ENCODE measurements around the gene CTRB1. TPM values are rescaled to one million over a fixed set of nuclear protein-coding genes. Genes with fewer than 3 reads are reported as not detected.

CTRB1 gene
- 1 to 10 TPM in 1 of 2 donors, under 1 TPM in 1; 0.39 to 1.4 TPM for total RNA-seq
- long read RNA-seq, result 0 reads

DNA sequence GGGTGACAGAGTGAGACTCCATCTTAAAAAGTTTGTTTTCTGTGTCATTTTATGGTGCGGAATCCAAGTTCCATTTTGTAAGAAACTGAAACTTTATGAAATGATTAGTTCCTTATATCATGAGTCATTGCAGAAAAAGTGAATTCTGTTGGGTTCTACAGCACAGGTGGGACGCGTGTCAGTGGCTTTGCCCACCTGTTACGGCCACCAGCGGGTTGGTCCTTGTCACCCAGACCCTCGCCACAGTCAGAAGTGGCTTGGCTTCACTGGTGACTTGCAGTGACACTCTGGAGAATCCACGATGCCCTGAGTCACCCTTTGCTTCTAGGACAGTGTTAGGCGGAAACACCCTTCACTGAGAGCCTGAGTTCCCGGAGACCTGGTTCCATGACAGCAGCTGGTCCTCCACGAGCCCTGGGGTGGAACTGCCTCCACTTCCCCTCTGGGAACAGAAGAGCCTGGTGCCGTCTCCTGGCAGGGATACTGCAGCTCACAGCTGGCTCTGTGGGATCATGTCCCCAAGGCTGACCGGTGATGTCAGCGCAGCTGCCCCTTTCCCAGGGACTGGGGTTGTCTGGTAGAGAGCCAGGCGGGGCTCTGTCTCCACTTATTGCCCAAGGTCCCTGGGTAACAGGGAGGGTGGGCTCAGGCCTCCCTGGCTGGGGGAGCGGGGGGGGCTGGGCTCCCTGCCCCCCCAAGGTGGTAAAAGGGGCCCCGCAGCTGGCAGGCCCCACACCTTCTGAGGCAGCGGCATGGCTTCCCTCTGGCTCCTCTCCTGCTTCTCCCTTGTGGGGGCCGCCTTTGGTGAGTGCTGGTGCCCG lies at the start of gene CTRB1:
TSS of gene CTRB1 (plus strand) at position 733 of the 821 bp plus-strand sequence. CDS start at position 753, 20 bp downstream.
- no peak for ATAC-seq

DNA sequence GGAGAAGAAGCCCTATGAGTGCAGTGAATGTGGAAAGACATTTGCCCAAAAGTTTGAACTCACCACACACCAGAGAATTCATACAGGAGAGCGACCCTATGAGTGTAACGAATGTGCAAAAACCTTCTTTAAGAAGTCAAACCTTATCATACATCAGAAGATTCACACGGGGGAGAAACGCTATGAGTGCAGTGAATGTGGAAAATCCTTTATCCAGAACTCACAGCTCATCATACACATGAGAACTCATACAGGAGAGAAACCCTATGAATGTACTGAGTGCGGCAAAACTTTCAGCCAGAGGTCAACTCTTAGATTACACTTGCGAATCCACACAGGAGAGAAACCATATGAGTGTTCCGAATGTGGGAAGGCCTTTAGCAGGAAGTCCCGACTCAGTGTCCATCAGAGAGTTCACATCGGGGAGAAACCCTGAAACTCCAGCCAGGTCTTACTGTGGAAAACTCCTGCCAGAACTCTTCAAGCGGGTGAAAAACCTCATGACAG lies 48.8 kb upstream of the CTRB1 start:
- no peak for ATAC-seq
- intact Hi-C loops (cut with DNase I), result no loop called here
- DNase-seq, result no peak

More for the DNA sequence above, at the start of gene CTRB1:
- intact Hi-C loops (cut with DNase I), result no loop called here
- no peak for DNase-seq

DNA sequence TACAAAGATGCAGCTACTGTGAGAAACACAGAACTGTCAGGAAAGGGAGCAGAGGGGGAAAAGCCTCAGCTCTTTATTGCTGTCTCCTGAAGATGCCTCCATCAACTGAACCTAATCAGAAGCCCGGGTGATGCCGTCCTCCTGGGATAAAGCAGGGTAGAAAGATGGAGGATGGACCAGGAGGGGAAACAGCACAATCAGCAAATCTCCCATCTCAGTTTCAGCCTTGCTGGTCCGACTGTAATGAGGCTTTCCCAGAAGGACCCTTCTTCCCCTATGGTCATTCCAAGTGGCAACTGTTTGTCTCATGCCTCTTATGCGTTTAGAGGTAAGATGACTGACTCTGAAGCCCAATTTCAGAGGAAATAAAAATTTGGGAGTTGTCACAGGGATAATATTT lies 46.2 kb upstream of the CTRB1 start:
- no peak for DNase-seq
- ATAC-seq, result no peak
- intact Hi-C loops (cut with DNase I), result no loop called here

DNA sequence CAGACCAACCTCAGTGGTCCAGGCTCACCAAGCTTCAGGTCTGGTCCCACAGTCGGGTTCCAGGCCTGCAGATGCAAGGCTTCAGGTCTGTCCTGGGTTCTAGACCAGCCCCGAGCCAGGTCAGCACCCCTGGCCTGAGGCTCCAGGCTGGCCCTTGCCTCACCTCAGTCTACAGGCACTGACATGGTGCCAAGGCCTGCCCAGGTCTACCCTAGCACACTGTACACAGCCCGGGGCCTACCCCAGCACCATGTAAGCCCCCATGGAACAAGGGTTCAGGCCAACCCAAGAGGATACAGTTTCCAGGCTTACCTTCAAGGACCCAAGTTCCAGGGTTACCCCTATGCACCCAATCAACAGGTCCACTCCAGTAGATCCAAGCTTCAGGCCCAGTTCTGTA lies 43.7 kb upstream of the CTRB1 start:
- ATAC-seq (no peak), DNase-seq (no peak)
- intact Hi-C loops (cut with DNase I), result no loop called here

DNA sequence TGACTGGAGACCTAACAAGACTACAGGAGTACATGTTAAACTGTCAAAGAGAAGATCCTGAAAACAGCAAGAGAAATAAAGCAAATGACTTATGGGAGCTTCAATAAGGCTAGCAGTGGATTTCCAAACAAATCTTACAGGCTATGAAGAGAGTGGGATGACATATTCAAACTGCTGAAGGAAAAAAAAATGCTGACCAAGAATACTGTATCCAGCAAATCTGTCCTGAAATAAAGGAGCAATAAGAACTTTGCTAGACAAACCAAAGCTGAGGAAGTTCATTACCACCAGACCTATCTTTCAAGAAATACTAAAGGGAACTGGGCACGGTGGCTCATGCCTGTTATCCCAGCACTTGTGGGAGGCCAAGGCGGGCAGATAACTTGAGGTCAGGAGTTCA lies 41.9 kb upstream of the CTRB1 start:
- intact Hi-C loops (cut with DNase I), result no loop called here
- DNase-seq (no peak), ATAC-seq (no peak)

DNA sequence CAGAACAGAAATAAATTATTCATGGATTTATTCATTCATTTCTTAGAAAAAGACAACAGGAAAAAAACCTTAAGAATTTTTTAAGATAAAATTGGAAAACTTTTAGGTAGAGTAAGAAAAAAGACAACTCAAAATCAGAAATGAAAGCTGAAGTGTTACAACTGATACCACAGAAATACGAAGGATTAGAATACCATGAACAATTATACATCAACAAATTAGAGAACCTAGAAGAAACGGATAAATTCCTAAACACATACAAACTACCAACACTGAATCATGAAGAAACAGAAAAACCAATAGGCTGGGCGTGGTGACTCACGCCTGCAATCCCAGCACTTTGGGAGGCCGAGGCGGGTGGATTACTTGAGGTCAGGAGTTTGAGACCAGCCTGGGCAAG lies 39.6 kb upstream of the CTRB1 start:
- DNase-seq, result no peak
- ATAC-seq, result no peak
- intact Hi-C loops (cut with DNase I), result no loop called here

DNA sequence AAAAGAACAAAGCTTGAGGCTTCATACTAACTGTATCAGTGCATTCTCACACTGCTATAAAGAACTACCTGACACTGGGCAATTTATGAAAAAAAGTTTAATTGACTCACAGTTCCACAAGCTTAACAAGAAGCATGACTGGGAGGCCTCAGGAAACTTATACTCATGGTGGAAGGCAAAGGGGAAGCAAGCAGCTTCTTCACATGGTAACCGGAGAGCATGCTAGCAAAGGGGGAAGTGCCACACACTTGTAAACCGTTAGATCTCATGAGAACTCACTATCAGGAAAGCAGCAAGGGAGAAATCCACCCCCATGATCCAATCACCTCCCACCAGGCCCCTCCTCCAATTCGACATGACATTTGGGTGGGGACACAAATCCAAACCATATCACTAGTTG lies 37.2 kb upstream of the CTRB1 start:
- no peak for DNase-seq
- intact Hi-C loops (cut with DNase I), result no loop called here
- ATAC-seq, result no peak

DNA sequence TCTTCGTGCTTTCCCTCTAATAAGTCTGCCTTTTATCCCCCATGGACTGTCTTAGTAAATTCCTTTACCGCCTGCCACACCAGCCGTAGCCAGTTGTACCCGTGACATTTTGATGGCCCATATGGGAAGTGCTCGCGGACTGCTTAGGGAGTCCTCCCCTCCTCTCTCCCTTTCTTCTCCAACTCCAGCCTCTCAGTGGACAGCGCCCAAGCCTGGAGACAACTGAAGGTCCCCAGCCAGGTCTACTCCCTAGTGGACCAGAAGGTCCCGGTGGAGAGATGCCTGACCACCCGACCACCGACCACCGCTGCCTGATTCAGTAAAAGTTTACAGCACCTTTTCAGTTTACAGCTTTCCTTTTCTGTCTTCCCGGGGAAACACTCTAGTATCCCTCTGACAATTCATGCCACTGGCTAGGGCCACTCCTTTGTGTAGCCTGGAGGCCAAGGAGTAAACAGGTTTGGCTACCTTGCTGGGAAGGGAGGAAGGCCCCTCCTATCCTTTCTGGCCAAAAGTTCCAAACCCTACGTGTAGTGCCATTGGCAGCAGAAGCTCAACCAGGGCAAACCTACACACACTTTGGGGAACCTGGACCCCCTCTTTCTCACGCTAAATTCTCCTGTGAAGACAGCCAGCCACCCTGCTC lies 29.8 kb upstream of the CTRB1 start:
- intact Hi-C loops (cut with DNase I), result no loop called here
- DNase-seq, result no peak
- no peak for ATAC-seq

DNA sequence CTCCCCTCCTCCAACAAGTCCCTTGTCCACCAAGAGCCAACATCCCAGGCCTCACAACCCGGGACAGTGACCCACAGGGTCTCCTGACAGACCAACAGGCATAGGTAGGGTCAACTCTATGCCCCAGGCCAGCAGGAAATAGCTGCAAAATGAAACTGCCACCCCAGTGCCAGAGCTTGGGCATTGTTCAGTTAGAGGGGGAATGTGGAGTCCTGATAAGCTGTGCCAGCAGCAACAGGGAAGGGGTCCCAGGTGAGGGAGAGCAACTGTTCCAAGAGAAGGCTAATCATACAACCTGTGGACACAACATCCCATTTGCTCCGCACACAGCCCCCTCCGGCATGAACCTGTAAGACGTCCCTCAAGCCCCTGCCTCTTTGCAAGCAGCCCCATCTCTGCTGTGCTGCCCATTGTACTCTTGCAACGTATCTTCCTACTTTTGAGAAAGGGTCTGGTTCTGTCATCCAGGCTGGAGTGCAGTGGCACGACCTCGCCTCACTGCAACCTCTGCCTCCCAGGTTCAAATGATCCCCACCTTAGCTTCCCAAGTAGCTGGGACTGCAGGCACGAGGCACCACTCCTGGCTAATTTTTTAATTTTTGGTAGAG lies 29.0 kb upstream of the CTRB1 start:
- DNase-seq (no peak), ATAC-seq (no peak)
- intact Hi-C loops (cut with DNase I), result no loop called here

DNA sequence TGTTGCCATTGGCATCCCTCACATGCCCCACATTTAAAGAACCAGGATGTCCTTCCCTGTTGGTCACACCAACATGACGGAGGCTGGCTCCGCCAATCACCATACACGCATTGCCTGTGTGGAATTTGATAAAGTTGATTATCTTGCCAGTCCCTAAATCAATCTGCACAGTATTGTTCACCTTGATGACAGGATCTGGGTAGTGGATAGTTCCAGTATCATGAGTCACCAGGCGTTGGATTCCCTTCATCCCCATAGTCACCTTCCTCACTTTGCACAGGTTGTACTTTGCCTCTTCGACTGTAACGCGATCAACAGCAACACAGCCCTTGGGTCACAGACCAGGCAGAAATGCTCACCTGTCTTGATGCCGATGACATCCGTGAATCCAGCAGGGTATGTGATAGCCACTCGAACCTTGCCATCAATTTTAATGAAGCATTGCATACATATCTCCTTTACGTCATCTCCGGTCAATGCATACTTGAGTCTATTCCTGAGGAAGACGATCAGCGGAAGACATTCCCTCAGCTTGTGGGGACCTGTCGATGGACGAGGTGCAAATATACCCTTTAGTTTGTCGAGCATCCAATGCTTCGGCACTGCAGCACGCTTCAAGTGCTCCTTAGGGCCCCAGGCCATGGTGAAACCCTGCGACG lies 26.1 kb upstream of the CTRB1 start:
- intact Hi-C loops (cut with DNase I), result no loop called here
- no peak for ATAC-seq
- DNase-seq, result no peak

DNA sequence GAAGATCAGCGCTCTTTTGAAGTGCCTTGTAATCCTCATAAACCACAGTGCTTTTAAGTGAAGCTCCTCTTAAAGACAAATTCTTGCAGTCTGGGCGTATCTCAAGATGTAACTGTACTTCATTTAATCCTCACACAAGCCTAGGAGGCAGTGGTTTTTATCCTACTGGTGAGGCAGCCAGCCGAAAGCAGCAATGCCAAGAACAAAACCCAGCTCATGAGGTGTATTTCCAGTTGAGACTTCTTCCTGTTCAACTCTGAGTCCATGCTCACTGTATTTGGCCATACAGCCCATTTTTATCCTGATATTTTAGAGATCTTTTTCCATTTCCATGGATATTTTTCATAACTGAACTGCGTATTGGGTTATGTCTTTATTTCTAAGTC lies 25.5 kb upstream of the CTRB1 start:
- no peak for DNase-seq
- intact Hi-C loops (cut with DNase I), result no loop called here
- ATAC-seq, result no peak

DNA sequence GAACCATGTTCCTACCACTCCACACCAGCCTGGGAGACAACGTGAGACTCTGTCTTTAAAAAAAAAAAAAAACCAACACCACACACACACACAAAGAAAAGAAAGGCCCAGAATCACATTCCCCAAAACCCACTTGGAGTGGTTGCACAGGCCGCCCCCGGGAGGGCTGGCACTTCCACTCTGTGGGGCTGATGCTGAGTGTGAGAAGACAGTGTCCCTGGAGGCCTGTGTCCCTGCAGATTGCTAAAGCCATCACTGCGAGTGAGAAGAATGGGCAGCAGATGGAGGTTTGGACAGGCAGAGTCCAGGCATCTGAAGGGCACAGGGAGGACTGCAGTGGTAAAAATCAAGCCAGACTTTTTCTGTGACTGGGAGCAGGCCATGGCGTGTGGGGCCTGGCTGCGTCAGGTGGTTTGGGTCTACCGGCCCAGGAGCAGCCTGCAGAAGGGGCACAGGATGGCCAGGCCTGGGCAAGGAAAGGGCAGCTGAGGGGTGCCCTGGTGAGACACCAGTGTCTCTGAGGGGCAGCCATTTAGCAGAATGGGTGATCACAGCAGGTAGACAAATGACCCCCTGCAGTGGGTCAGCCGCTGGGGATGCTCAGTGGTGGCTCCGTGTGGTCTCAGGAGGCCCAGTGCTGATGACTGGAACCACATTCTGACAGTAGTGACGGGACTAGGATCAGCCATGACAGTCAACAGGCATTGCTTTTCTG lies 24.9 kb upstream of the CTRB1 start:
- DNase-seq, result no peak

DNA sequence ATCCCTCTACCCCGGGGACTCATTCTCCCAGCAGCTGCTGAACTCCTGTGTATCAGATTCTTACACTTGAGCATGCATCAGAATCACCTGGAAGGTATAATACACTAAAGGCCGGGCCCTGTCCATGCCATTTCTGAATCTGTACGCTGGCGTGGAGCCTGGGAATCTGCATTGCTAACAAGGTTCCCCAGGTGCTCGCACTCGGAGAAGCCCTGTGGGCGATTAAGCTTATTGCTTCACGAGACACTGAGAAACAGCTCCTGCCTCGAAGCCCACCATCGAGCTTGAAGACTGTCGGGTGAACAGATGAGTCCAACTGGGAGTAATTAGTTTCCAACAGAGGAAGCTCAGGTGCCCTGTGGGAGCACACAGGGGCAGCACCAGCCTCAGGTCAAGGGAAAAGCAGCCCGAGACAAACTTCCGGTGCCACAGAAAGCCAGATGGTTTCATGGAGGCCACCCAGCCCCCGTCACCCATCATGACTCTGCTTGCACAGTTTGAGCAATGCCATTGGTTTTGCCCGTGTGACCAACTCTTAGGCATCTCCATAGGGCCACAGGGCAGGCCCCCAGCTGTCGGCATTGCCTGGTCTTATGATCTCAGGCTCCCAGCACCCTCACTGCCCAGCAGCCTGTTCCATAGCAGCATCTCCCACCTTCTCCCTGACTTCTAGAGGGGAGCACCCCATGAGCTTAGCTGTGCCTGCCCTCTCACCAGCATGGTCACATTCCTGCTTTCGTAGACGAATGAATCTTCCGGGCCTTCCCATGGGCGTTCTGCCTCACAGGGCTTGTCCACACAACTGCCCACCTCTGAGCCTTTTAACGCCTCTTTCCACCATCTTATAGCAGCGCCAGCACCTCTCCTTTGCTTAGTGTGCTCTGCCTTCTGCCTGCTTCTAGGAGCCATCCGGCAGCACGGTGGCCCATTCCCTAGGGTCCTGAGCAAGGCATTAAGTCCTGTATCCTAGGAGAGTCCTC lies 22.7 kb upstream of the CTRB1 start:
- ATAC-seq (no peak), DNase-seq (no peak)
- intact Hi-C loops (cut with DNase I), result loop anchor here in 1 of 2 donors (5.0 kb wide), 1 partner anchor 191 kb away; no protein-coding TSS in a partner anchor

More for the DNA sequence above, 24.9 kb upstream of the CTRB1 start:
- ATAC-seq, result no peak
- intact Hi-C loops (cut with DNase I), result no loop called here

DNA sequence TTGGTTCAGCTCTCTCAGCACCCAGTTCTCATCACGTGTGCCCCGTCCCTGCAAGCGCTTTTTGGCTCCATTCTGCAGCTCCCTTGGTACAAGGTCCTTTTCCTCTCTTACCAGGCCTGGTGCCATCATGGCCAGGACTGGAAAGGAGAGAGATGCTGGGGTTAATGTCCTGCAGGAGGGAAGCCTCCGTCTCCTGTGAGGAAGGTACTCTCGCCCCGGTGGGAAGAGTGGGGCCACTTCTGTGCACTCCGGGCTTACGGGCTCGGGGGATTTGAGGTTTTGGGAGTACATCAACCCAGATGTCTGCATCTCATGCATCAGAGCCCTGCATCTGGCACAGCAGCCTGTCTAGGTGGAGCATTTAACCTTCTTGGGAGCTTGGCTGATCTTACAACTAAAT lies 22.0 kb upstream of the CTRB1 start:
- ATAC-seq, result no peak
- intact Hi-C loops (cut with DNase I), result loop anchor here in 1 of 2 donors (5.0 kb wide), 1 partner anchor 190 kb away; no protein-coding TSS in a partner anchor
- DNase-seq, result no peak

DNA sequence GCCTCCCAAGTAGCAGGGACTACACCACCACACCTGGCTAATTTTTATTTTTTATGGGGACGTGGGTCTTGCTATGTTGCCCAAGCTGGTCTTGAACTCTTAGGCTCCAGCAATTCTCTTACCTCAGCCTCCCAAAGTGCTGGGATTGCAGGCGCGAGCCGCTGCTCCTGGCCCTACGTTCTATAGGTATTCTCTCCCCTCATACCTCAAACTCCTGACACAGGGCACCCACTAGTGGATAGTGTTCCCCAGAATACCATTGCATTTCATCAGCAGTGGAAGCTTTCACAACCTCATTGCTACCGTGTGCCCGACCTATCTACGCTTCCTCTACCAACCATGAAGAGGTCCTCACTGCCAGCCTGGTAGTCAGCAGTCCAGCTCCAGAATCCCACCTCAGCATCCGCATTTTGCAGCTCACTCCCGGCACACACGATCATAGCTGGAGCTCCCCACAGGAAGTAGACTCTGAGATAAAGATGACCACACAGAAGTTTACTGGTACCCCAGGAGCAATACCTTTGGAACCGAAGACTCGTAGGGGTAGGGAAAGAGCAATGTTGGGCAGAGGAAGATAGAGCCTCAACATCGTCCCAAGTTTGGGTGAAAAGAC lies 21.2 kb upstream of the CTRB1 start:
- DNase-seq, result no peak
- no peak for ATAC-seq
- intact Hi-C loops (cut with DNase I), result loop anchor here in 1 of 2 donors (5.0 kb wide), 1 partner anchor 190 kb away; no protein-coding TSS in a partner anchor

DNA sequence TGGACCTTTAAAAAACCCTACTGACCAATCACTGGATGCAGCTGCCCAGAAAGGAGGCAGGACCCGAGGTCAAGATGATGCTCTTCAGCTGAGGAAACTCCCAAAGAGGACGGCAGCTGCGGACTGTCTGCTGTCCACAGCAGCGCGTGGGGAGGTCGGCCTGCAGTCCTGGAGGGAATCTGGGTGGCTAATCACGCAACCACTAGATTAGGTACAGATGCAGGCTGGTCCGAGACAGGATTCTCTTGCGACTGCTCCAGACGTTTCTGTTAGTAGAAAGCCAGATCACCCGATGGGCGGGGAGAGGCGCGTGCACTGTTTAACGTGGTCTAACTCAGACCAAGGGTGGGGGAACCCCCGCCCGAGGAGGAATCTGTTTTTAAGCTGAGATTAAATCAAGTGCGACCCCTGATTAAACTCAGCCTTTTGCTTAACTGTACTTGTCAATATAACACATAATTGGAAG lies 20.6 kb upstream of the CTRB1 start:
- no peak for DNase-seq
- ATAC-seq, result peak in 1 of 2 donors; percentile 47
- intact Hi-C loops (cut with DNase I), result loop anchor here in 1 of 2 donors (5.0 kb wide), 1 partner anchor 189 kb away; no protein-coding TSS in a partner anchor

DNA sequence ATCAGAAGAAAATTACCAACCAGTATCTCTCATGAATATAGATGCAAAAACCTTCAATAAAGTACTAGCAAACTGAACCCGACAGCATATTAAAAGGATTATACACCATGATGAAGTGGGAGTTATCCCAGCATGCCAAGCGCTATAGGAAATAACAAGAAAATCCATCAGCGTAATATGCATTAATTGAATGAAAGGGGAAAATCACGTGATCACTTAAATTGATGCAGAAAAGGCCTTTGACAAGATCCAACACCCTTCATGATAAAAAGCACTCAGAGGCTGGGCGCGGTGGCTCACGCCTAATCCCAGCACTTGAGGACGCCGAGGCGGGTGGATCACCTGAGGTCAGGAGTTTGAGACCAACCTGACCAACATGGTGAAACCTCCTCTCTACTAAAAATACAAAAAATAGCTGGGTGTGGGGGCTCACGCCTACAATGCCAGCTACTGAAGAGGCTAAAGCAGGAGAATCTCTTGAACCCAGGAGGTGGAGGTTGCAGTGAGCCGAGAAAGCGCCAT lies 16.7 kb upstream of the CTRB1 start:
- intact Hi-C loops (cut with DNase I), result loop anchor here in 1 of 2 donors (10.0 kb wide), 1 partner anchor 203 kb away; no protein-coding TSS in a partner anchor
- no peak for ATAC-seq
- peak; percentile 12 for DNase-seq
